Calu3 (cell line): Measurements from ENCODE around the gene BAAT. TPM values are rescaled to one million over a fixed set of nuclear protein-coding genes. Genes with fewer than 3 reads are reported as not detected.

Source experiments
- BruUV-seq: library from RNA; stranded (reverse); fragments of 400-500 nt; replicated peaks from 2 replicates; lab custom pipeline; 2021; lab: Mats Ljungman, UMichigan
- CTCF ChIA-PET: fragments of 300-600 bp; sonication (Branson Sonifier 250); formaldehyde crosslinking; loops from one replicate; lab custom pipeline; 2022; ENCODE audit warnings: antibody characterized with exemption; lab: Charles Lee
- DNase-seq: peaks from one replicate; pipeline ENCODE4 v3.0.0; 2022
- H3K27ac Mint-ChIP-seq: one replicate; pipeline ENCODE4 v1.8.0; 2022; ENCODE audit warnings: mixed read lengths; ENCODE audit not compliant: unreplicated experiment
- H3K27me3 Mint-ChIP-seq: one replicate; pipeline ENCODE4 v1.8.0; 2022; ENCODE audit warnings: mixed read lengths; ENCODE audit not compliant: unreplicated experiment
- H3K36me3 Mint-ChIP-seq: one replicate; pipeline ENCODE4 v1.8.0; 2022; ENCODE audit warnings: mild to moderate bottlenecking, moderate library complexity, mixed read lengths; ENCODE audit not compliant: insufficient read depth, unreplicated experiment
- H3K4me1 Mint-ChIP-seq: one replicate; pipeline ENCODE4 v1.8.0; 2022; ENCODE audit warnings: mild to moderate bottlenecking, low read depth, mixed read lengths; ENCODE audit not compliant: unreplicated experiment
- H3K4me3 Mint-ChIP-seq: one replicate; pipeline ENCODE4 v1.8.0; 2022; ENCODE audit warnings: mild to moderate bottlenecking, low read depth, moderate library complexity, mixed read lengths; ENCODE audit not compliant: unreplicated experiment
- H3K9me3 Mint-ChIP-seq: one replicate; pipeline ENCODE4 v1.8.0; 2022; ENCODE audit warnings: low read depth, mixed read lengths; ENCODE audit not compliant: unreplicated experiment
- intact Hi-C: fragments of 100-400 bp; cut with micrococcal nuclease; formaldehyde crosslinking; loops from one replicate; pipeline ENCODE4 v1.10.0; 2022; ENCODE audit not compliant: unreplicated experiment
- total RNA-seq: library from RNA; stranded (reverse); gene quantifications from 2 replicates; pipeline ENCODE4 v1.2.3, GENCODE V29; 2022
- TF ChIP-seq, protein P1 (sequence below): fragments of 200-600 bp; IDR thresholded peaks from one replicate; pipeline ENCODE4 v1.8.0; 2022; ENCODE audit warnings: antibody characterized with exemption; ENCODE audit not compliant: unreplicated experiment

The BAAT gene
- total RNA-seq, 1 experiment from 2014 or later, result 10.2 TPM

DNA sequence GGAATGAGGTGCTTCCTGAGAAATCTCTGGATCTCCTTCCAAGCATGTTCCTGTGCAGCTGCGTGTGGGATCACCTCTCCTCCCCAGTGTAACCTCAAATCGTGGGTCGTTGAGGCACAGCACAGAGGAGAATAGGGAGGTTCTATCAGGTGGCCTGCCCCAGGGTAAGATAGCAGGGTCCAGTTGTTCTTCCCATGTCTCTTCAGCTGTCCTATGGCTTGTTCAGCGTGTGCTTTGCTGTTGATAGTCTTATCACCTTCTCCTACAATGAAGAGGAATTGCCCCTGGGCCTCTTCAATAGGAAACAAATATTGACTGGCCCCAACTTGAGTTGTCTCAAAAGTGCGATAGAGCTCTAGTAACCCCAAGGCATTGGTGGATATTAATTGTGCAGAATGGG, 22.4 kb downstream of the BAAT start:
- H3K9me3 Mint-ChIP-seq, result no peaks in the 10 kb centered on the region
- BruUV-seq, result no TSS peak
- H3K4me3 Mint-ChIP-seq, result no peak overlapping the region
- intact Hi-C loops, result no loop called here
- TF ChIP-seq, protein P1, sequence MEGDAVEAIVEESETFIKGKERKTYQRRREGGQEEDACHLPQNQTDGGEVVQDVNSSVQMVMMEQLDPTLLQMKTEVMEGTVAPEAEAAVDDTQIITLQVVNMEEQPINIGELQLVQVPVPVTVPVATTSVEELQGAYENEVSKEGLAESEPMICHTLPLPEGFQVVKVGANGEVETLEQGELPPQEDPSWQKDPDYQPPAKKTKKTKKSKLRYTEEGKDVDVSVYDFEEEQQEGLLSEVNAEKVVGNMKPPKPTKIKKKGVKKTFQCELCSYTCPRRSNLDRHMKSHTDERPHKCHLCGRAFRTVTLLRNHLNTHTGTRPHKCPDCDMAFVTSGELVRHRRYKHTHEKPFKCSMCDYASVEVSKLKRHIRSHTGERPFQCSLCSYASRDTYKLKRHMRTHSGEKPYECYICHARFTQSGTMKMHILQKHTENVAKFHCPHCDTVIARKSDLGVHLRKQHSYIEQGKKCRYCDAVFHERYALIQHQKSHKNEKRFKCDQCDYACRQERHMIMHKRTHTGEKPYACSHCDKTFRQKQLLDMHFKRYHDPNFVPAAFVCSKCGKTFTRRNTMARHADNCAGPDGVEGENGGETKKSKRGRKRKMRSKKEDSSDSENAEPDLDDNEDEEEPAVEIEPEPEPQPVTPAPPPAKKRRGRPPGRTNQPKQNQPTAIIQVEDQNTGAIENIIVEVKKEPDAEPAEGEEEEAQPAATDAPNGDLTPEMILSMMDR, result no peak
- peaks cover 24% of the 10 kb centered on the region for H3K4me1 Mint-ChIP-seq
- DNase-seq, result no peak
- H3K27me3 Mint-ChIP-seq, result no peaks in the 10 kb centered on the region
- CTCF ChIA-PET, result no interaction called here
- peaks cover 5% of the 10 kb centered on the region for H3K36me3 Mint-ChIP-seq
- H3K27ac Mint-ChIP-seq, result no peak overlapping the region

DNA sequence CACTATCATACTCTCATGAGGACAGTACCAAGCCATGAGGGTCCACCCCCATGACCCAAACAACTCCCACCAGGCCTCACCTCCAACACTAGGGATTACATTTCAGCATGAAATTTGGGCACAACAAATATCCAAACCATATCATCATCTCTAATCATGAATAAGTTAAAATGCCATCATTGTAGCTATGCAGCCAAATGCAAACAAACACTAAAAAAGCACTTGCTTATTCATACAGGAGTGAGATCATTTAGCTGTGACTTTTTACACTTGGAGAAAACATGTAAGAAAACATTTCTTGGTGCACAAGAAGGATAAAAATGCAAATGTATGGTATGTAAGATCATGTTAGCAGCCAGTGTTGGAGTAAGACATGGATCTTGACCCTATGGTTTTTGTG, 24.2 kb downstream of the BAAT start:
- intact Hi-C loops, result no loop called here
- CTCF ChIA-PET, result no interaction called here
- Mint-ChIP-seq H3K36me3 (peaks cover 5% of the 10 kb centered on the region), H3K27me3 (no peaks in the 10 kb centered on the region), H3K4me1 (peaks cover 15% of the 10 kb centered on the region), H3K9me3 (no peaks in the 10 kb centered on the region), H3K4me3 (no peak overlapping the region), H3K27ac (no peak overlapping the region)
- TF ChIP-seq, protein P1, result no peak
- DNase-seq, result no peak
- BruUV-seq, result no TSS peak

DNA sequence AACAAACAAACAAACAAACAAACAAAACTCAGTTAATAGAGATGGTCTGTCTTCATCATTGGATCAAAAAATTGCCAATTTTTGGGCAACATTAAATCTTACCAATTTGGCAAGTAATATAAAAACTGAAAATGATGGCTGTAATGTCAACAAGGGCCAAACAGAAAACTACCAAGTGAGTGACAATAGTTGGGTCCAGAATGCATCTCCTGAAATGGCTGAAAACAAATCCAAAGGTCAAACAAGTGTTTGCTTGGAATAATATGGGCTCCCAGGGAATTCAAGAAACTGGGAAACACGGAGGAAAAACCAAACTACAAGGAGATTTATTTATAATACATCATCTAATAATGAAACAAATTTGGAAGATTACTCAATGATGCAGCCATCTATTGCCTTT, 25.1 kb downstream of the BAAT start:
- no TSS peak for BruUV-seq
- Mint-ChIP-seq H3K9me3 (no peaks in the 10 kb centered on the region), H3K36me3 (no peaks in the 10 kb centered on the region), H3K4me3 (no peak overlapping the region), H3K27ac (no peak overlapping the region), H3K27me3 (no peaks in the 10 kb centered on the region), H3K4me1 (peaks cover 22% of the 10 kb centered on the region)
- intact Hi-C loops, result no loop called here
- no peak for DNase-seq
- CTCF ChIA-PET, result no interaction called here
- TF ChIP-seq, protein P1, result no peak

DNA sequence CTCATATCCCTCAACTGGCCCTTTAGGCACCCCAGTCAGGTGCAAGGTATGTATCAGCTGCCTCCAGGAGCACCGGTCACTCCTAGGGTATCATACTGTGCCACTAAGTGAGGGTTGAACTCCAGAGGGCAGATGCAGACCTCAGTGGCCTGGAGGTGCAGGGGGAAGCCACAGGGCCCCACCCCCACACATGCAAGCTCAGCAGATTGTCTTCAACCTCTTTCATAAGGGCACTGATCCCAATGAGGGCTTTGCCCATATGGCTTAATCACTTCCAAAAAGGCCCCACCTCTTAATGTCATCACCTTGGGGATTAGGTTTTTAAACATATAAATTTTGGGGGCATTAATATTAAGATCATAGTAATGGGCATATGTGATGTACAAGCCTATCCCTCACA, 28.2 kb downstream of the BAAT start:
- no TSS peak for BruUV-seq
- no peak overlapping the region for H3K27ac Mint-ChIP-seq
- no peaks in the 10 kb centered on the region for H3K27me3 Mint-ChIP-seq
- CTCF ChIA-PET, result no interaction called here
- no peak overlapping the region for H3K4me3 Mint-ChIP-seq
- no peaks in the 10 kb centered on the region for H3K36me3 Mint-ChIP-seq
- H3K9me3 Mint-ChIP-seq, result no peaks in the 10 kb centered on the region
- intact Hi-C loops, result no loop called here
- TF ChIP-seq, protein P1, result no peak
- DNase-seq, result no peak
- peaks cover 33% of the 10 kb centered on the region for H3K4me1 Mint-ChIP-seq
